ENCODE measurements around the gene CPNE5.
"Not testable (repeated sequence)": the region's sequence is repeated elsewhere in the genome, so short reads cannot be mapped to it uniquely, and the experiment has no call there.

The CPNE5 gene

DNA sequence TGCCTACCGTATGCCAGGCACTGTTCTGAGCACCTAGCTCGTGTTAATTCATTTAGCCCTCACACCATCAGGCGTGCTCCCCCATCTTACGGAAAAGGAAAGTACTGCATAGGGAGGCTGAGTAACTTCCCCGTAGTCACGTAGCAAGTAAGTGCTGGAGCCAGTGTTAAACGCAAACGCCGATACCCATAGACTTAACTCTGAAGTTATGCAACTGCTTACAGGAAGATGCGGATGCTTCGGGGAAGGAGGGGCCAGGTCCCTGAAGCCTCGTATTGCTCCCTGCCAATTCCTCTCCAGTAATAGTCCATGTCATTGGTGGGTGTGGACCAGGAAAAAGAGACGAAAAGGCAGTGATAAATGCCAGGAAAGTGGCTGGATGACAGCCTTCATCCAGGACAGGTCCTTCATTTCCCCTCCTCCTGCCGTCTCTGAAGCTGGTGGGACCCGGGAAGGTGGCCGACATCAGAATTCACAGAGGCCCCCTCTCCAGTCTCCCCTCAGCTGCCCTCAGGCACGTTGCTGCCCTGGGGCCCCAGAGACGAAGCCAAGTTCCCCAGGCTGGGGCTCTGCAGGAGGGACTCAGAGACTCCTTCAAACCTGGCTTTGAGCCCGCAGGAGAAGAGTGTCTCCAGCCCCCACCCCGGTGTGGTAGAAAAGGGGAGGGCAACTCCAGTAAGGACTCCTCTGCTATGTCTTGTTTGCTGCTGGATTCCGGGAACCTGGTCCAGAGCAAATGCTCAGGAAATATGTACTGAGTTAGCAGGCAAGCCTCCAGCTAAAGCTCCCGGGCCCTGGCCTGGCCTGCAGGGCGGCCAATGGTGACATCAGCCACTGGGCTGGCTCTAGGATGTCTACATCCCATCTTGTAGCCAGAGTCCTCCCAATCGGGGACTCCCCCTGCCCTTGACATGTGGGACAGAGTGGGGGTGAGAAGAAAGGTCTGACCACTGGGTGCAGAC, 103.9 kb downstream of the CPNE5 start:
- in situ Hi-C loops (cut with MboI; ENCODE audit: low sequenced_read_pairs) = no loop called here
- DNase-seq (ENCODE audit: low spot score in 2 of 2) = no peak
- Histone ChIP-seq H3K9me3 (no peaks in the 10 kb centered on the region), H3K4me1 (no peaks in the 10 kb centered on the region), H3K4me3 (no peak overlapping the region), H3K36me3 (replicated peaks) (no peaks in the 10 kb centered on the region), H3K27me3 (ENCODE audit: low read depth) (no peaks in the 10 kb centered on the region)

GRCh38 chr6:36734486-36735060, 104.7 kb downstream of the CPNE5 start:
- Histone ChIP-seq H3K9me3 (no peaks in the 10 kb centered on the region), H3K27me3 (ENCODE audit: low read depth) (no peaks in the 10 kb centered on the region), H3K36me3 (replicated peaks) (no peaks in the 10 kb centered on the region), H3K4me3 (no peak overlapping the region), H3K4me1 (no peaks in the 10 kb centered on the region)
- in situ Hi-C loops (cut with MboI; ENCODE audit: low sequenced_read_pairs) = no loop called here
- DNase-seq (ENCODE audit: low spot score in 2 of 2) = no peak

GRCh38 chr6:36733300-36733699, 105.9 kb downstream of the CPNE5 start:
- in situ Hi-C loops (cut with MboI; ENCODE audit: low sequenced_read_pairs) = no loop called here
- Histone ChIP-seq H3K27me3 (ENCODE audit: low read depth) (no peaks in the 10 kb centered on the region), H3K4me3 (no peak overlapping the region), H3K4me1 (peaks cover 2% of the 10 kb centered on the region; the same call in 1 of the 2 replicates), H3K36me3 (replicated peaks) (no peaks in the 10 kb centered on the region), H3K9me3 (no peaks in the 10 kb centered on the region)
- DNase-seq (ENCODE audit: low spot score in 2 of 2) = no peak

- Histone ChIP-seq H3K4me3 (no peak overlapping the region), H3K36me3 (replicated peaks) (no peaks in the 10 kb centered on the region), H3K9me3 (no peaks in the 10 kb centered on the region), H3K4me1 (peaks cover 2% of the 10 kb centered on the region; the same call in 1 of the 2 replicates), H3K27me3 (ENCODE audit: low read depth) (no peaks in the 10 kb centered on the region)
- in situ Hi-C loops (cut with MboI; ENCODE audit: low sequenced_read_pairs) = no loop called here
- no peak for DNase-seq (ENCODE audit: low spot score in 2 of 2)
Observed at GRCh38 chr6:36731622-36732310, 107.5 kb downstream of the CPNE5 start.

DNA sequence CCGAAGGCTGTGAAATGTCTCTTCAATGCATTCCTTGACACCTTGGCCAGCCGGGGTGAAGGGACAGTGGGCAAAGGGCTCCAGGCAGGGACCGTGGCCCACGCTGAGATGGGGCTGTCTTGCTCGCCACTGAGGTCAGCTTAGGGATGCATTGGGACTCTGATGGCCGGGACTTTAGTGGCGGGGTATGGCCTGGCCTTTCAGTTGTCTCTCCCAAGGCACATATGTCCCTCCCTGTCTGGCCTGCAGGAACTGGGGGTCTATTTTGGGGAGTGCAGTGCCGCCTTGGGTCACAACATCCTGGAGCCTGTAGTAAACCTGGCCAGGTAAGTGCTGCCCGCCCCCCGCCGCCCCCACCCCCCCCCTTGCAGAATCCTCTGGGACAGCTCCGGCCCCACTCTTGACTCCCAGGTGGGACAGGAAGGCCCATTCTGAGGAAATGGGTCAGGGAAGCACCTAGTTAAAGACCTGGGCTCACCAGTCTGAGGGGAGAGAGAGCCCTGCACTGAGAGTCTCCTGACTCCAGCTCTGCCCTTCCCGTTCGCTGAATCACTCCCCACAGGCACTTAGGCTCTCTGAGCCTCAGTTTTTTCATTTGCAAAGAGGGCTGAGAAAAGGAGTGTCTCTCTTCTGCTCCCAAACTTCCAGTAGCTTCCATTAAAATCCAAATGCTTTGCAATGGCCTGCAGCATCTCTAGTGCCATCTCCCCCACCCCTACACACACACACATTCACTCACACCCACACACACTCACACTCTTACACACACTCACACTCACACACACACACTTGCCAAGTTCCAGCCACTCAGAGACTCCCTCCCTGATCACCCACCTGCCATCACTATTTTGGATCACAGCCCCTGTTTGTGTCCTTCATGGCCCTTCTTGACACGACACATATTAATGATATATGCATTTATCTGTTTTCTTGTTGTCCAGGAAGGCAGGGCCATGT, 108.5 kb downstream of the CPNE5 start:
- in situ Hi-C loops (cut with MboI; ENCODE audit: low sequenced_read_pairs) = no loop called here
- H3K36me3 ChIP-seq (replicated peaks) = no peaks in the 10 kb centered on the region
- H3K27me3 ChIP-seq (ENCODE audit: low read depth) = no peaks in the 10 kb centered on the region
- no peaks in the 10 kb centered on the region for H3K9me3 ChIP-seq
- H3K4me3 ChIP-seq = no peak overlapping the region
- H3K4me1 ChIP-seq = peaks cover 2% of the 10 kb centered on the region; the same call in 1 of the 2 replicates
- DNase-seq (ENCODE audit: low spot score in 2 of 2) = no peak

- Histone ChIP-seq H3K4me3 (no peak overlapping the region), H3K27me3 (ENCODE audit: low read depth) (no peaks in the 10 kb centered on the region), H3K36me3 (replicated peaks) (no peaks in the 10 kb centered on the region), H3K9me3 (no peaks in the 10 kb centered on the region), H3K4me1 (peaks cover 5% of the 10 kb centered on the region)
- in situ Hi-C loops (cut with MboI; ENCODE audit: low sequenced_read_pairs) = no loop called here
- DNase-seq (ENCODE audit: low spot score in 2 of 2) = no peak
Observed at GRCh38 chr6:36729161-36729524, 110.1 kb downstream of the CPNE5 start.

- Histone ChIP-seq H3K27me3 (ENCODE audit: low read depth) (no peaks in the 10 kb centered on the region), H3K4me3 (no peak overlapping the region), H3K4me1 (peaks cover 5% of the 10 kb centered on the region), H3K9me3 (no peaks in the 10 kb centered on the region), H3K36me3 (replicated peaks) (no peaks in the 10 kb centered on the region)
- in situ Hi-C loops (cut with MboI; ENCODE audit: low sequenced_read_pairs) = no loop called here
- DNase-seq (ENCODE audit: low spot score in 2 of 2) = no peak
Observed at GRCh38 chr6:36728289-36729160, 110.7 kb downstream of the CPNE5 start.

DNA sequence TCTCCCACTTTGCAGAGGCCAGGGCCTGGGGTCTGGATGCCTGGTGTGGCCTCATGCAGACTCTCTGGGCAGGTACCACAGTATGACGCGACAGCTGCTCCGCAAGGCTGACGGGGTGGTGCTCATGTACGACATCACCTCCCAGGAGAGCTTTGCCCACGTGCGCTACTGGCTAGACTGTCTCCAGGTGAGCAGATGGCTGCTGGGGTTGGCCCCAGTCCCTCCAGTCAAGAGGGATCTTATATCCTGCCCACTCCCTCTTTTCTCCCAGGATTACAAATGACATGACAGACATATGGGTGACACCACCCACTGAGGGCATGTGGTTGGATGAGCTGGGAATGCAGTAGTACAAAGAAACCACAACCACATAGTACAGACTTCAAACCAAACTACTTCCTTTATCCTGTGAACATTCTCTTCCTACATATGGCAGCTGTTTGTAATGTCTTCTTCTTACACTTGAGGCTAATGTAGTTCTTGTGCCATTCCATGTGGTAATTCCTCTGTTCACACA, 111.7 kb downstream of the CPNE5 start:
- H3K9me3 ChIP-seq = no peaks in the 10 kb centered on the region
- H3K4me3 ChIP-seq = no peak overlapping the region
- peaks cover 5% of the 10 kb centered on the region for H3K4me1 ChIP-seq
- no peaks in the 10 kb centered on the region for H3K27me3 ChIP-seq (ENCODE audit: low read depth)
- H3K36me3 ChIP-seq (replicated peaks) = no peaks in the 10 kb centered on the region
- in situ Hi-C loops (cut with MboI; ENCODE audit: low sequenced_read_pairs) = no loop called here
- no peak for DNase-seq (ENCODE audit: low spot score in 2 of 2)

GRCh38 chr6:36725581-36725980, 113.7 kb downstream of the CPNE5 start:
- Histone ChIP-seq H3K27me3 (ENCODE audit: low read depth) (no peaks in the 10 kb centered on the region), H3K4me1 (peaks cover 5% of the 10 kb centered on the region), H3K36me3 (replicated peaks) (no peaks in the 10 kb centered on the region), H3K9me3 (no peaks in the 10 kb centered on the region), H3K4me3 (no peak overlapping the region)
- no peak for DNase-seq (ENCODE audit: low spot score in 2 of 2)
- in situ Hi-C loops (cut with MboI; ENCODE audit: low sequenced_read_pairs) = no loop called here

- Histone ChIP-seq H3K4me3 (no peak overlapping the region), H3K9me3 (no peaks in the 10 kb centered on the region), H3K27me3 (ENCODE audit: low read depth) (no peaks in the 10 kb centered on the region), H3K4me1 (peaks cover 5% of the 10 kb centered on the region), H3K36me3 (replicated peaks) (no peaks in the 10 kb centered on the region)
- peak; percentile 48 to 84 for DNase-seq (ENCODE audit: low spot score in 2 of 2)
- in situ Hi-C loops (cut with MboI; ENCODE audit: low sequenced_read_pairs) = loop anchor here (25.0 kb wide), 1 partner anchor 112 kb away; no protein-coding TSS in a partner anchor
Observed at GRCh38 chr6:36724514-36725390, 114.5 kb downstream of the CPNE5 start.

- DNase-seq (ENCODE audit: low spot score in 2 of 2); H3K4me3 ChIP-seq; H3K9me3 ChIP-seq; H3K27me3 ChIP-seq (ENCODE audit: low read depth); H3K36me3 ChIP-seq (replicated peaks); H3K4me1 ChIP-seq: not testable (repeated sequence)
- in situ Hi-C loops (cut with MboI; ENCODE audit: low sequenced_read_pairs) = loop anchor here (25.0 kb wide), 1 partner anchor 112 kb away; no protein-coding TSS in a partner anchor
Observed at GRCh38 chr6:36723992-36724391, 115.3 kb downstream of the CPNE5 start.
